ENCODE results near the gene RANBP1.
A peak's percentile ranks its signal among the peaks of the same experiment; 100 is the strongest.

RANBP1 gene

GRCh38 chr22:20083891-20084546 is 31.9 kb upstream of the RANBP1 start:
- ChIA-PET CTCF (no interaction called here), POLR2A (ENCODE audit: low non-redundant PET) (no interaction called here)
- H3K27ac ChIP-seq = peak overlapping the region; percentile 95
- TF ChIP-seq CTCF (conservative IDR thresholded peaks at IDR 0.05; ENCODE audit: low read depth) = no peak
- no peak for DNase-seq (ENCODE audit: low spot score)

- peak; percentile 46 for TF ChIP-seq CTCF (conservative IDR thresholded peaks at IDR 0.05; ENCODE audit: low read depth)
- peak overlapping the region; percentile 34 for H3K27ac ChIP-seq
- ChIA-PET CTCF (no interaction called here), POLR2A (ENCODE audit: low non-redundant PET) (no interaction called here)
- no peak for DNase-seq (ENCODE audit: low spot score)
These were observed 31.1 kb upstream of the RANBP1 start for GRCh38 chr22:20084547-20085413.

- CTCF ChIA-PET = no interaction called here
- POLR2A ChIA-PET (ENCODE audit: low non-redundant PET) = no interaction called here
- no peak for DNase-seq (ENCODE audit: low spot score)
- no peak overlapping the region for H3K27ac ChIP-seq
- no peak for TF ChIP-seq CTCF (conservative IDR thresholded peaks at IDR 0.05; ENCODE audit: low read depth)
These were observed 30.3 kb upstream of the RANBP1 start for GRCh38 chr22:20085651-20086050.

- no peak for DNase-seq (ENCODE audit: low spot score)
- H3K27ac ChIP-seq = no peak overlapping the region
- TF ChIP-seq CTCF (conservative IDR thresholded peaks at IDR 0.05; ENCODE audit: low read depth) = no peak
- ChIA-PET CTCF (no interaction called here), POLR2A (ENCODE audit: low non-redundant PET) (no interaction called here)
These were observed 29.8 kb upstream of the RANBP1 start for GRCh38 chr22:20086101-20086599.

- H3K27ac ChIP-seq = no peak overlapping the region
- DNase-seq (ENCODE audit: low spot score) = no peak
- TF ChIP-seq CTCF (conservative IDR thresholded peaks at IDR 0.05; ENCODE audit: low read depth) = no peak
- ChIA-PET CTCF (no interaction called here), POLR2A (ENCODE audit: low non-redundant PET) (no interaction called here)
These were observed 29.1 kb upstream of the RANBP1 start for GRCh38 chr22:20086763-20087162.

GRCh38 chr22:20087319-20088262 is 28.3 kb upstream of the RANBP1 start:
- CTCF ChIA-PET = no interaction called here
- TF ChIP-seq CTCF (conservative IDR thresholded peaks at IDR 0.05; ENCODE audit: low read depth) = no peak
- DNase-seq (ENCODE audit: low spot score) = no peak
- POLR2A ChIA-PET (ENCODE audit: low non-redundant PET) = no interaction called here
- no peak overlapping the region for H3K27ac ChIP-seq

Data from RWPE1 (cell line).